ENCODE data around the gene DAB1. TPM values are rescaled to one million over a fixed set of nuclear protein-coding genes. Genes with fewer than 3 reads are reported as not detected.

DAB1 gene
- total RNA-seq, 2 donors from 2014 or later: 8.7 to 13.6 TPM

DNA sequence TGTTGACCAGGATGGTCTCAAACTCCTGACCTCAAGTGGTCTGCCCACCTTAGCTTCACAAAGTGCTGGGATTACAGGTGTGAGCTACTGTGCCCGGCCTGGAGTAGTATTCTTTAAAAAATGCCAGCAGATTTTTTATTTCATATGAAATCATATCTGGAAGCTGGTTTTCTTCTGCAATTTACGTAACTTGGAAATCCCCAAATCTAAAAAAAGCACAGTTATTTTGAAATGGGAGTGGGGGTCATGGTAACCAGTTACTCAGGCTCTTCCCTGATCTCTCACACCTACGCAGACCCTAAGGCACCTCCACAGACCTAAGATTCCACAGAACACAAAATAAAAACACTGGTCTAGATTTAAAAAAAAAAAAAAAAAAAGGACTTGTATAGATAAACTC is 219.8 kb downstream of the DAB1 start:
- no peaks in the 10 kb centered on the region for H3K36me3 Mint-ChIP-seq (ENCODE audit: low read depth)
- ATAC-seq (no peak), DNase-seq (no peak)
- no peaks in the 10 kb centered on the region for H3K9me3 ChIP-seq (ENCODE audit: control insufficient read depth, low read length, poor library complexity, severe bottlenecking)
- no peak overlapping the region for H3K27ac Mint-ChIP-seq
- H3K4me3 Mint-ChIP-seq: no peak overlapping the region
- peaks cover 6% of the 10 kb centered on the region for H3K4me1 Mint-ChIP-seq
- no peaks in the 10 kb centered on the region for H3K27me3 Mint-ChIP-seq

DNA sequence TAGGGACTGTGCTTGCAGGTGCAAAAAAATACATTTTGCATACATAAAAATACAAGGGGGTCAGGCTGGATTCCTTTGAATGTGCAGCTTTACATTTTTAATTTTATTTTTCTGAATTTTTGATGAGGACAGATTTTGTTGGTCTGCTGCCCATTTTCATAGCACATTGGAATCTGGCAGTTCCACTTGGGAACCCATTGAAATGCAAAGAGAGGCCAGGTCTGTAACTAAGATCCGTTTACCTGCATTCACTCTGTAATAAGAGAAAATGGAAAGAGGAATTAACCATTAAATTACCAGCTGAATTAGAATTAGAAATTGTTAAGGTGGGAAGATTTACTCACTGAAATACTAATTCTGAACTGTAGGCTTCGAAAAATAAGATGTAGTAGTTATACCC is 221.6 kb downstream of the DAB1 start:
- DNase-seq: no peak
- Mint-ChIP-seq H3K4me1 (peaks cover 6% of the 10 kb centered on the region), H3K27me3 (no peaks in the 10 kb centered on the region), H3K4me3 (no peak overlapping the region), H3K27ac (no peak overlapping the region), H3K36me3 (ENCODE audit: low read depth) (no peaks in the 10 kb centered on the region)
- H3K9me3 ChIP-seq (ENCODE audit: control insufficient read depth, low read length, poor library complexity, severe bottlenecking): no peaks in the 10 kb centered on the region
- ATAC-seq: no peak

DNA sequence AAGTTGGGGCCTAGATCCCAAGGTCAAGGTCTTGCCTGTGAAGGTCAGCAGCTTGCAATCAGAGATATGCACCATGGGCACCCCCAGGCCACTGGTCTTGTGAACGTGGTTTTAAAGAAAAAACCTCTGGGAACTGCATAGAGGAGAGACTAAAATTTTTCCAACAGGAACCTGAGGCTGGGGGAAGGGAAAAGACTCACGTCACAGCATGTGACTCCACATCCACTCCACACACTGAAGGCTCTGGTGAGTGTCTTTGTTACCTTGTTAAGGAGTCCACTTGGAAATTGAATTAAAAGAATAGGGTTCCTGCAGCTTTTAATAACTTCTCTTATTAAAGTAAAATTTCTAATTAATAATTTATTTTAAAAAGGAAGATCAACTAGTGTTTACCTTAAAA is 224.9 kb downstream of the DAB1 start:
- no peaks in the 10 kb centered on the region for H3K27me3 Mint-ChIP-seq
- peaks cover 2% of the 10 kb centered on the region for H3K36me3 Mint-ChIP-seq (ENCODE audit: low read depth)
- ATAC-seq: no peak
- DNase-seq: no peak
- H3K4me3 Mint-ChIP-seq: no peak overlapping the region
- H3K4me1 Mint-ChIP-seq: no peaks in the 10 kb centered on the region
- no peak overlapping the region for H3K27ac Mint-ChIP-seq
- no peaks in the 10 kb centered on the region for H3K9me3 ChIP-seq (ENCODE audit: control insufficient read depth, low read length, poor library complexity, severe bottlenecking)

DNA sequence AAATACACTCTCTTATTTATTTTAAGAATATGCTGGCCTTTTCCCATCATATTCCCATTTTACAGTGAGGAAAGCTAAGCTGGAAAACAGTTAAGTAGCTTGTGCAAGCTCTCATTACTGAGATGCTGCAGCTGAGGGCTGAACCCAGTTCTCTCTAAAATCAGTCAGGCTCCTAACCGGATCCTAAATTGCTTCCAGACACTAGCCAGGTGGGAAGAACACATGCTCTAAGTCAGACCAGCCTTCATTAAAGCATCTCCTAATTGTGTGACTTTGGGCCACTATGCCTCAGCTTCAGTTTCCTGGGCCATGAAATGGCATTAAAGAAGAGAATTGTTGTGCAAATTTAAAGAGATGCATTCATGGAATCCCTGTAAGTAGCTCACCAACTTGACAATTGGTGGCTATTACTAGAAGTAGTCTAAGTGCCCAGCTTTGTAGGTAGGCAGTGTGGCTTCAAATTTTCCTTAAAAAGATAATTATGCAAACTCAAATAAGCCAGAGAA is 228.4 kb downstream of the DAB1 start:
- Mint-ChIP-seq H3K36me3 (ENCODE audit: low read depth) (peaks cover 2% of the 10 kb centered on the region), H3K4me1 (peaks cover 2% of the 10 kb centered on the region), H3K27ac (no peak overlapping the region), H3K4me3 (no peak overlapping the region), H3K27me3 (no peaks in the 10 kb centered on the region)
- DNase-seq (no peak), ATAC-seq (no peak)
- H3K9me3 ChIP-seq (ENCODE audit: control insufficient read depth, low read length, poor library complexity, severe bottlenecking): no peaks in the 10 kb centered on the region

DNA sequence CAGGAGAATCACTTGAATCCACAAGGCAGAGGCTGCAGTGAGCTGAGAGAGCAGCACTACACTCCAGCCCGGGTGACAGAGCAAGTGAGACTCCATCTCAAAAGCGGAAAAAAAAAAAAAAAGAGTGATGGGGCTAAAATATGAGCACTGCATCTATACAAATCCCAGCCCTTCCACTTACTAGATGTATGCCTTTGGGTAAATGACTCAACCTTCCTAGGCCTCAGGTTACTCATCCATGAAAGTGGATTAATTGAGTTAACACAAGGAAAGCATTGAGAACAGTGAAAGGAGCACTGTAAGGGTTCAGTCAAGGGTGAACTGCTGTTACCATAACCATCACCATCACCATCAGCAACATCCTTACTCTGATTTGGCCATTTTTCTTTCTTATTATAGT is 231.6 kb downstream of the DAB1 start:
- DNase-seq (no peak), ATAC-seq (no peak)
- Mint-ChIP-seq H3K27ac (no peak overlapping the region), H3K36me3 (ENCODE audit: low read depth) (peaks cover 2% of the 10 kb centered on the region), H3K27me3 (no peaks in the 10 kb centered on the region), H3K4me1 (peaks cover 2% of the 10 kb centered on the region), H3K4me3 (no peak overlapping the region)
- no peaks in the 10 kb centered on the region for H3K9me3 ChIP-seq (ENCODE audit: control insufficient read depth, low read length, poor library complexity, severe bottlenecking)

DNA sequence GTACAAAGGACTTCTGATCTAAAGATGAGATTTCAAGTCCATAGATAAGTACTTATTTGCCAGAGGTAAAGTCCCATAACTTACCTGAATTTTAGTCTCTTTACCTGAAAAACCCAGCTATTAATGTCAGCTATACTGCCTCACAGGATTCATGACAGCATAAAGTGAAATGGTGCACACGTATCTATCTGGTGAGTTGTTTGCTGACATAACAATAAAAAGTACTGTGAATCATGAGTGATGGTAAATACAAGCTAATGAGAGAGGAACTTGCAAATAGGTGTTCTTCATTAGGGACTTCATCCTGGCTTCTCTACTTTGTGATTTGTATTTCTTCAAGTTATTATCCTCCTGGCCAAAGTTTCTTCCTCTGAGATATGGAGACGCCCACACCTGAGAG is 233.0 kb downstream of the DAB1 start:
- H3K36me3 Mint-ChIP-seq (ENCODE audit: low read depth): no peaks in the 10 kb centered on the region
- H3K27me3 Mint-ChIP-seq: no peaks in the 10 kb centered on the region
- H3K27ac Mint-ChIP-seq: no peak overlapping the region
- no peak overlapping the region for H3K4me3 Mint-ChIP-seq
- no peaks in the 10 kb centered on the region for H3K9me3 ChIP-seq (ENCODE audit: control insufficient read depth, low read length, poor library complexity, severe bottlenecking)
- DNase-seq (no peak), ATAC-seq (no peak)
- peaks cover 2% of the 10 kb centered on the region for H3K4me1 Mint-ChIP-seq

DNA sequence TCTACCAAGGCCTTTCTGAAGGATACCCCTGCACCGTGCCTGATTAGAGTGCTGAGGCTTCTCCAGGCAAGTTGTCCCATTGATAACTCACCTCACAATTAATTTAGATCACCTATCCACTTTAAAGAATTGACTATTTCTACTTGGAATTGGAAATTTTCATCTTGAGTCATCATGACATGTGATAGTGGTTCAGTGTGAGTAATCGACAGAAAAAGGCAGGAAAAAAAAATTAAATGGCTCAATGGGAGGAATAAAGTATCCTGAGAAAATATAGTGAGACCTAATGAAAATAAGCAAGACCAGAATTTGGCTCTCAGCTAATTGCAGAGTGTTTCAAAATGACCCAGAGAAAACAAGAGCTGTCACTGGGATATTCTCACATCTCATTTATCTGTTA is 235.7 kb downstream of the DAB1 start:
- Mint-ChIP-seq H3K4me3 (no peak overlapping the region), H3K27ac (no peak overlapping the region), H3K27me3 (no peaks in the 10 kb centered on the region), H3K36me3 (ENCODE audit: low read depth) (no peaks in the 10 kb centered on the region), H3K4me1 (peaks cover 2% of the 10 kb centered on the region)
- DNase-seq: no peak
- no peak for ATAC-seq
- H3K9me3 ChIP-seq (ENCODE audit: control insufficient read depth, low read length, poor library complexity, severe bottlenecking): no peaks in the 10 kb centered on the region

DNA sequence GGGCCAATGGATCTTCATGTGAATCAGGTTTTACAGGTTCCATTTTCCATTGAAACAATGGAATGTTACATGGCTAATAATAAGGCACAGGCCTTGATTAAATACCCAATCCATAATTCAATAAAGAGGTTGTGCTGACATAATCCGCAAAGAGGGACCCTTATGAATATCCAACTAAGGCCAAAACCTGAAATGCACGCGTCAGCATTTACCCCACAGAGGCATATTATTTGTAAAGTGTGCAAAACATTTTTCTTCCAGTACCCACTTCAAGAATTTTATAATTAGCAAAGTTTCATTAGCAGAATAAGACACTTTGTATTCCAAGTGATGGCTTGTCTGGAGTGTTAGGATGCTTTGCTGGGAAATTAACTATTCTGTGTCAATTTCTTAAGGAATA is 237.4 kb downstream of the DAB1 start:
- Mint-ChIP-seq H3K27me3 (no peaks in the 10 kb centered on the region), H3K36me3 (ENCODE audit: low read depth) (no peaks in the 10 kb centered on the region), H3K27ac (no peak overlapping the region), H3K4me3 (no peak overlapping the region), H3K4me1 (no peaks in the 10 kb centered on the region)
- H3K9me3 ChIP-seq (ENCODE audit: control insufficient read depth, low read length, poor library complexity, severe bottlenecking): no peaks in the 10 kb centered on the region
- ATAC-seq (no peak), DNase-seq (no peak)

DNA sequence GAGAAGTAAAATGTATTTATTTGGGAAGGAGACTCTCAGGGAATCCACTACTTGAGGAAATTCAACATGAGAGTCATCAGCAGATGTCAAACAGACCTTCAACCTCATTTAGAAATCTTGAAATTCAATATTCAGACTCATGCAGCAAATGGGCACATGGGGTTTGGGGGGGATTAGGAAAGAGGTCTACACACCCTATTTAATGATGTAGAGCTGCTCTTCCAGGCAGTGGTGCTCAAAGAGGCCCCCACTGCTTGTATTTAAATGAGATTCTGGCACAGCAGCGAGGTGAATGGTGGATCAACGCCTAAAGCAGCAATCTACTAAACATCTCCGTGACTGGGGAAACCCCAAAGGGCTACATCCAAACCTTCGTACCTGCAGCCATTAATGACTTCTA is 244.9 kb downstream of the DAB1 start:
- no peaks in the 10 kb centered on the region for H3K9me3 ChIP-seq (ENCODE audit: control insufficient read depth, low read length, poor library complexity, severe bottlenecking)
- H3K4me3 Mint-ChIP-seq: no peak overlapping the region
- no peaks in the 10 kb centered on the region for H3K4me1 Mint-ChIP-seq
- no peak for ATAC-seq
- no peak overlapping the region for H3K27ac Mint-ChIP-seq
- no peak for DNase-seq
- no peaks in the 10 kb centered on the region for H3K27me3 Mint-ChIP-seq
- no peaks in the 10 kb centered on the region for H3K36me3 Mint-ChIP-seq (ENCODE audit: low read depth)

DNA sequence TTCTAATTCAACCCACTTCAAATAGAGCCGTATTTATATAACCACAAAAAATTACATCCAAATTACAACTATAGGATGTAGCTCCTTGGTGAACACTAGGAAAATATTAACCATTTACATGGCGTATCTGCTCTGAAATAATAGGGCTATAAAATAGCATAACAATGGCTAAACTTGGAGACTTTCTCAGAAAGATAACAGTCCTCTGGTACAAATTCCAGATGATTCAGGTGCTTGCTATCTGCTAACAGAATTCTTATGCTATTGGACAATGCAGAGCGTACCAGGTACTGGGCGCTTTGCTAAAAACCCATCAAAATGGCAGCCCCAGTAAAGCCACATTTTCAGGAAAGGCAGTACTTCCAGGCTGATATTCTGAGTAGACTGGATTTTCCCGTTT is 248.4 kb downstream of the DAB1 start:
- Mint-ChIP-seq H3K4me1 (no peaks in the 10 kb centered on the region), H3K36me3 (ENCODE audit: low read depth) (no peaks in the 10 kb centered on the region), H3K4me3 (no peak overlapping the region), H3K27ac (no peak overlapping the region), H3K27me3 (no peaks in the 10 kb centered on the region)
- ATAC-seq (no peak), DNase-seq (no peak)
- H3K9me3 ChIP-seq (ENCODE audit: control insufficient read depth, low read length, poor library complexity, severe bottlenecking): no peaks in the 10 kb centered on the region

DNA sequence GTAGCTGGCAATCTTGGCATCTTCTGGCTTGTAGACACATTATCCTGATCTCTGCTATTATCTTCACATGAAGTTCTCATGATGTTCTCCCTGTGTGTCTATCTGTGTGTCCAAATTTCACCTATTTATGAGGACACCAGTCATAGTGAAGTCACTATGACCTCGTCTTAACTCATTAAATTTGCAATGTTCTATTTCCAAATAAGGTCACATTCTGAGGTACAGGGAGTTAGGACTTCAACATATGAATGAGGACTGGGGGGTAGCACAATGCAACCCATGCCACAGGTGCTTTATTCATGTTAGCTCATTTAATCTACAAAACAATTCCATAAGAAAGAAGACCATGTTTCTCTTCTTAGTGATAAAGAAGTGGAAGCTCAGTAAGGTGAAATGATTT is 251.8 kb downstream of the DAB1 start:
- no peaks in the 10 kb centered on the region for H3K9me3 ChIP-seq (ENCODE audit: control insufficient read depth, low read length, poor library complexity, severe bottlenecking)
- ATAC-seq (no peak), DNase-seq (no peak)
- H3K4me1 Mint-ChIP-seq: no peaks in the 10 kb centered on the region
- H3K4me3 Mint-ChIP-seq: no peak overlapping the region
- no peak overlapping the region for H3K27ac Mint-ChIP-seq
- no peaks in the 10 kb centered on the region for H3K36me3 Mint-ChIP-seq (ENCODE audit: low read depth)
- no peaks in the 10 kb centered on the region for H3K27me3 Mint-ChIP-seq

DNA sequence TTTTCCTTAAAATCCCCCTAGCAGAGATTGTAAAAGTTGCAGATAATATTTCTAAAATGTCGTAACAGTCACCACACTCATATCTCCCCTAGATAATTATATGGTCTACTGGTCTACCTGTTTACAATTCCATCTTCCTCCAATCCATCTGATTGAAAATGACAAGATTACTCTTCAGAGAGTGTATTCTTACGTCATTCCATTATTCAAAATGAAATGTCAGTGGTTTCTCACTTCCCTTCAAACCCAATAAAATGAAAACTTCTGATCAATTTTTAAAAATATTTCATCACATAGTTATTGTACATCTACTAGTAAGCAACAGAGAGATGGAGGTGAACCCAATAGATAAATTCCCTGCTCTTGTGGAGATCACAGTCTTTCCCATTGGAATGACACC is 255.9 kb downstream of the DAB1 start:
- Mint-ChIP-seq H3K4me3 (no peak overlapping the region), H3K27ac (no peak overlapping the region), H3K36me3 (ENCODE audit: low read depth) (no peaks in the 10 kb centered on the region), H3K27me3 (no peaks in the 10 kb centered on the region), H3K4me1 (peaks cover 6% of the 10 kb centered on the region)
- no peaks in the 10 kb centered on the region for H3K9me3 ChIP-seq (ENCODE audit: control insufficient read depth, low read length, poor library complexity, severe bottlenecking)
- no peak for ATAC-seq
- DNase-seq: no peak

DNA sequence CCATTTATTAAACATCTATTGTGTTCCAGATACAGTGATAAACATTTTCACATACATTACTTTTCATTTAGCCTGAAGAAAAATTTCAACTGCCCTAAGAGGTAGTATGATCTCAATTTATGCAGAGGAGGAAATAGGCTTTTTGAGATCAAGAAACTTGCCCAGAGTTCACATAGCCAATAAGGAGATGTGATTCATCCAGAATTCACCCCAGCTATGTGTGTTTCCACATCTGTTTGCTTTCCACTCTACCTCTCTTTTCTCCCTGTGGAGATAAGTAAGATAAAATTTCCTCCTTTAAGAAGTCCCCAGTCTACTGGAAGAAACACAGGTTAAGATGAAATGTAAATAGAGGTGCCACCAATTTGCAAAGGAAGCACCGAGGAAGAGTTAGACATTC is 258.3 kb downstream of the DAB1 start:
- no peak for ATAC-seq
- no peaks in the 10 kb centered on the region for H3K9me3 ChIP-seq (ENCODE audit: control insufficient read depth, low read length, poor library complexity, severe bottlenecking)
- Mint-ChIP-seq H3K4me3 (no peak overlapping the region), H3K36me3 (ENCODE audit: low read depth) (no peaks in the 10 kb centered on the region), H3K27me3 (no peaks in the 10 kb centered on the region), H3K27ac (no peak overlapping the region), H3K4me1 (peaks cover 7% of the 10 kb centered on the region)
- DNase-seq: no peak

DNA sequence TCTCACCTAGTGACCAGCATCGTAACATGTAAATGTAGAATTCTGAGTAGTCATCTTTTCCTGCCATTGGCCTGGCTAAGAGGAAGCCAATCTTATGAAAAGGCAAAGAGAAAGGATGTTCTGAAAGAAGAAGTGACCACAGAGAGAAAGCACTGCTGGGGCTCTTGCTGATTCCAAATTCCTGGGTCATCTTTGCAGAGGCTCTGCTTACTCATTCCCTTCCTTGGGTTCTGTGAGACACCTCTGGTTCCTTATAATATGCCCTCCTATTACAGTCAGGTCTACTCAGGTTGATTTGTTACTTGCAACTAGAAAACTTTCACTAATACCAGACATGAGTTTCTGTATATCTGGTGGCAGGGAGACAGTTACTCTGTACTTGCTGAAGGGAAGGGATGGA is 259.3 kb downstream of the DAB1 start:
- DNase-seq (no peak), ATAC-seq (no peak)
- Mint-ChIP-seq H3K4me3 (no peak overlapping the region), H3K36me3 (ENCODE audit: low read depth) (no peaks in the 10 kb centered on the region), H3K27me3 (no peaks in the 10 kb centered on the region), H3K27ac (no peak overlapping the region), H3K4me1 (peaks cover 7% of the 10 kb centered on the region)
- no peaks in the 10 kb centered on the region for H3K9me3 ChIP-seq (ENCODE audit: control insufficient read depth, low read length, poor library complexity, severe bottlenecking)

DNA sequence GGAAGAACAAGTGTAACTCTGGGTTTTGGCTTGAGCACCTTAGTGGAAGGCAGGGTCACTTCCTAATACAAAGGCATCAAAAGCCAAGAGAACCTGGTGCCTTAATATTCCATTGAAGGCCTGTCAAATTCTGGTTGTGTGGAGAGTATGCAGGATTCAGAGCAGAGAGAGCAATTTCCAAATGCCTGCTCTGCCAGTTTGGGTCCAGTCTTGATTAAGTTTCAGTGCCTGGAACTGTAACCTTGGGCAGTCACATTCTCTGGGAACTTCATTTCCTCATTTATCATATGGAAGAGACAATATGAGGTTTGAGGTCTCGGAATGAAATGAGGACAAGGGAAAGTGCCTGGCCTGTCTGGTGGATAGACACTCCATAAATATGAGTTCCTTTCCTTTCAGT is 260.1 kb downstream of the DAB1 start:
- no peak for ATAC-seq
- no peaks in the 10 kb centered on the region for H3K27me3 Mint-ChIP-seq
- H3K9me3 ChIP-seq (ENCODE audit: control insufficient read depth, low read length, poor library complexity, severe bottlenecking): no peaks in the 10 kb centered on the region
- H3K4me1 Mint-ChIP-seq: peaks cover 7% of the 10 kb centered on the region
- H3K4me3 Mint-ChIP-seq: no peak overlapping the region
- no peaks in the 10 kb centered on the region for H3K36me3 Mint-ChIP-seq (ENCODE audit: low read depth)
- DNase-seq: no peak
- peak overlapping the region; percentile 73 for H3K27ac Mint-ChIP-seq
